HFF-Myc (cell line): ENCODE results near the gene FAM13C.

Experiments used
- DNase-seq: peaks from one replicate; pipeline ENCODE4 v3.0.0-alpha.2; 2011; ENCODE audit warnings: low read depth; ENCODE audit errors: extremely low read depth
- H3K4me3 ChIP-seq: replicated peaks from 2 replicates; pipeline ENCODE4 v1.5.1; 2011; ENCODE audit warnings: low read depth, mild to moderate bottlenecking, control low read depth, low read length
- TF ChIP-seq, protein P1 (sequence below): IDR thresholded peaks from 2 replicates; pipeline ENCODE4 v1.5.1; 2012; ENCODE audit warnings: mild to moderate bottlenecking, low read depth, low read length, control low read depth; ENCODE audit errors: missing control alignments

FAM13C gene

DNA sequence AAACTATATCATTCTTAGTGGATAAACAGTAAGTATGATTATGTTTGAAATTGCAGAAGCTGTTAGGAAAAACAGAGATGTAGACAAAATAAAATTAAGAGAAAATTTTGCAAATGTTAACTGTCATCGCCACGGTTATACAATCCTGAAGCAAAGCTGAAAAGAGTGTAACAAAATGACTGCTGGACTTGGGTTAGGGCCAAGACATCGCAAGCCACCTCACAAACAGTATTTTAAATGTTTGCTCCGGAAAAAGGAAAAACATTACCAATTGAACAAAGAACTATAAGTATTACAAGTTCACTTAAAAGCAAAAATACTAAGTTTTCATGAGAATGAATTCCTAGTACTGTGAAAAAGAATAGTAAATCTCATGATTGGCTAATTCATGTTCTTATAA is 60.0 kb downstream of the FAM13C start:
- DNase-seq = no peak
- H3K4me3 ChIP-seq = no peak overlapping the region
- TF ChIP-seq, protein P1, sequence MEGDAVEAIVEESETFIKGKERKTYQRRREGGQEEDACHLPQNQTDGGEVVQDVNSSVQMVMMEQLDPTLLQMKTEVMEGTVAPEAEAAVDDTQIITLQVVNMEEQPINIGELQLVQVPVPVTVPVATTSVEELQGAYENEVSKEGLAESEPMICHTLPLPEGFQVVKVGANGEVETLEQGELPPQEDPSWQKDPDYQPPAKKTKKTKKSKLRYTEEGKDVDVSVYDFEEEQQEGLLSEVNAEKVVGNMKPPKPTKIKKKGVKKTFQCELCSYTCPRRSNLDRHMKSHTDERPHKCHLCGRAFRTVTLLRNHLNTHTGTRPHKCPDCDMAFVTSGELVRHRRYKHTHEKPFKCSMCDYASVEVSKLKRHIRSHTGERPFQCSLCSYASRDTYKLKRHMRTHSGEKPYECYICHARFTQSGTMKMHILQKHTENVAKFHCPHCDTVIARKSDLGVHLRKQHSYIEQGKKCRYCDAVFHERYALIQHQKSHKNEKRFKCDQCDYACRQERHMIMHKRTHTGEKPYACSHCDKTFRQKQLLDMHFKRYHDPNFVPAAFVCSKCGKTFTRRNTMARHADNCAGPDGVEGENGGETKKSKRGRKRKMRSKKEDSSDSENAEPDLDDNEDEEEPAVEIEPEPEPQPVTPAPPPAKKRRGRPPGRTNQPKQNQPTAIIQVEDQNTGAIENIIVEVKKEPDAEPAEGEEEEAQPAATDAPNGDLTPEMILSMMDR = no peak

DNA sequence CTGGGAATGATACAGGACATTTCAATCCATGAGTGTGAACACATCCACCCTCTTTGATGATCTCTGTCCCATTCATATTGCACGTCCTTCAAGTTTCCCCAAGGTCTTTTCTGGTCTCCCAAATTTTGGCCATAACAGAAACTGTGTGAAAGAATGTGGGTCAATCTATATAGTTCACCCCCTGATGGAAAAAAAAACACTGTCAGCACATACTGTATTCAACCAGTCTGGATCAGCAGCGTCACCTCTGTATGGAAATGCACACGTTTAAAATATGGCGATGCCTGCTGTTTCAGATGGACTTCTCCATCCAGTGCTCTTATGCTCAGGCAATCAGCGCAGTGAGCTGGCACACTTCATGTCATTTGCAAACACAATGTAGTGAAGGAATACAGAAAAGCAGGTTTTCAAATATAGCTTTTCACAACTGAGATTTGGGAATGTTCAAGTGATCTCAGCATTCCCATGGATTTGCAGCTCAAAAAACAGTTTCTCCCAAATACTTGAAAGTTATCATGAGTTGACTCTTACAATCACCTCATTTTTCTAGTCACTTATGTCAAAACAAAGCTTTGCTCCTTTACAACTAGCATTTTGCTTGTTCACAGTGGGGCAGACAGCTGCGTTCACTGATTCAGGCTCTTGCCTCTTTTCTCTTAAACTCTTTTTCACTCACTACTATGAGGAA is 61.1 kb downstream of the FAM13C start:
- DNase-seq = no peak
- TF ChIP-seq, protein P1 = no peak

DNA sequence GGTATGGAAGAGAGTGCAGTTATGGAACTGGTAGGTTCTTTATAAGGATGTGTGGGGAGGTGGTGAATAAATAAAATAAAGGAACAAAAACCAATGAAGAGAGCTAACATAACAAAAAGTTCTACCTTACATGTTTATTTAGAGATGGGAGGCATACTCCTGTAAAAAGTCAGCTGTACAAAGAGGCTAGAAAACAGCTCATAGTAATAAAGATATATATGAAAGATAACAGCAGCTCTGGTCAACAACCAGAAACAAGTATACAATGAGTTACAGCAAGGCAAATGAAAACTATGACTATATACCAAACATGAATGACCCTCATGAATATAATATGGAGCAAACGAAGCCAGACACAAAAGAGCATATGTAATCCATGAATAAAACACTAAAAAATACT is 62.0 kb downstream of the FAM13C start:
- TF ChIP-seq, protein P1 = no peak
- no peak for DNase-seq
- H3K4me3 ChIP-seq = no peak overlapping the region

More for the DNA sequence above, 61.1 kb downstream of the FAM13C start:
- no peak overlapping the region for H3K4me3 ChIP-seq

DNA sequence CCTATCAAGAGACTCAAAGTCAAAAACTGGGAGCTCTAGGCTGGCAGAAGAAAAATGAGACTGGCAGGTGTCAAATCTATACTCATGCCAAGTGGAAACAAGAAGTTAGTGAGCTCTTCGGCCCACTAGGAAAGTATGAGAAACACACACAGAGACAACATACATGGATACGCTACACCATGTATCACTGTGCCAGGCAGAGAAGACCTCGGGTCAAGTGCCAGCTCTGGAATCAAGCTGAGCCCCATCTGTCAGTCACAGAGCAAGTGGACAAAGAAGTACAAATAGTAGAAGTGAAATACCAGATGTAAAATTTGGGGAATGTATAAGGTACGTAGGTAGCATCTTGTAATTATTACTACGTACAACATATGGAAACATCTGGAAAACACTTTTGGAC is 62.4 kb downstream of the FAM13C start:
- H3K4me3 ChIP-seq = no peak overlapping the region
- TF ChIP-seq, protein P1 = no peak
- no peak for DNase-seq

DNA sequence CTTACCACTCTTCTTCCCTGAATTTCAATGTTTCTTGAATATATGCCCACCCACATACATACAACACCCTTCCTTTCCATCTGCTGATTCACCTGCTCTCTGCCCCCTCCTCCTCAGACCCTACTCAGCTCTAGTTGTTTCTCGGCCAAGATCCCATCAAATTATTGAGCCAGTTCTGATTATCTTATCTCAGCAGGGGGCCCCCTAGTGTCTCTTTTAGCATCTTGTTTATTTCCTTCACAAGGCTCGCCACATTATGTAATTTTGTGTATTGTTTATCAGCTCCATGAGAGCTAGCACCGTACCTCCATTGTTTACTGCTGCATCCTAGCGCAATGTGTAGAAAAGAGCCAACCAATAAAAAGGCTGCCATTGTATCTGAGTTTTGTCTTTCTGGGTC is 71.9 kb downstream of the FAM13C start:
- TF ChIP-seq, protein P1 = peak; percentile 17
- no peak for DNase-seq

DNA sequence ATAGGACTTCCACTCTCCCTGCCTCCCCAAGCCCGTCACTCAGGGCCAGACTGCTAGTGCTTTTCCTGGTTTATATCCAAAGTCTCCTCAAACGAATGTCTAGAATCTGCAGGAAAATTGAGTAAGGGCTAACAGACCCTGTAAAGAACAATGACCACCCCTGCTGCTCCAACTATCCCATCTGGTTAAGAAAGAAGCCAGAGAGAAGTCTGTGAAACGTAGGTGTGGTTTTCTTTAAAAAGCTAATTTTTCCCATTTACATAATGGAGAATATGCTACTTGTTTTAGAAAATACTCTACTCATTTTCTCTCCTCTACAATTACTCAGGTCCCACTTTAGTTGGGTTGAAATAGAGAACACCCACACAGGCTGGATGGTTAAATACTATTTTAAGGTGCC is 72.5 kb downstream of the FAM13C start:
- DNase-seq = no peak
- H3K4me3 ChIP-seq = no peak overlapping the region
- TF ChIP-seq, protein P1 = no peak

More for the DNA sequence above, 71.9 kb downstream of the FAM13C start:
- H3K4me3 ChIP-seq = no peak overlapping the region
